Measurements from ENCODE around the gene FOXP4. TPM values are rescaled to one million over a fixed set of nuclear protein-coding genes. Genes with fewer than 3 reads are reported as not detected.

Gene FOXP4
- total RNA-seq, 2 experiments from 2014 or later = 6.3 to 26.3 TPM

- intact Hi-C loops (cut with micrococcal nuclease; ENCODE audit: unreplicated experiment) = no loop called here
- POLR2A ChIA-PET = no interaction called here
These were observed 12.0 kb downstream of the FOXP4 start for GRCh38 chr6:41558033-41558807.

GRCh38 chr6:41559655-41560427 lies 13.7 kb downstream of the FOXP4 start:
- ChIA-PET CTCF (ENCODE audit: unreplicated experiment) (no interaction called here), POLR2A (no interaction called here)
- peak overlapping the region; percentile 27 for H3K4me2 ChIP-seq (ENCODE audit: low read length)
- no peaks in the 10 kb centered on the region for H3K36me3 ChIP-seq (ENCODE audit: insufficient read depth, low read length)
- no peak overlapping the region for H3K4me3 ChIP-seq (ENCODE audit: low read depth, low read length, poor library complexity, severe bottlenecking)
- H2AFZ ChIP-seq (ENCODE audit: low read length) = no peak overlapping the region
- H3K27ac ChIP-seq (ENCODE audit: low read depth, low read length, poor library complexity, severe bottlenecking) = no peak overlapping the region
- no TSS peak for BruUV-seq (replicated peaks)
- no peaks in the 10 kb centered on the region for H3K79me2 ChIP-seq (ENCODE audit: insufficient read depth, low read depth, low read length)
- intact Hi-C loops (cut with micrococcal nuclease; ENCODE audit: unreplicated experiment) = no loop called here
- peaks cover 28% of the 10 kb centered on the region for H3K4me1 ChIP-seq (ENCODE audit: insufficient read depth, low read length, poor library complexity, severe bottlenecking)
- TF ChIP-seq EZH2phosphoT487 (IDR thresholded peaks at IDR 0.05; ENCODE audit: borderline replicate concordance, low read depth, low read length) = no peak
- no peak for DNase-seq (ENCODE audit: low spot score)
- no peaks in the 10 kb centered on the region for H3K9me2 ChIP-seq (ENCODE audit: insufficient read depth, low read length)
- H3K9me3 ChIP-seq (ENCODE audit: low read length) = no peaks in the 10 kb centered on the region
- H4K20me1 ChIP-seq (ENCODE audit: insufficient read depth, low read length) = no peaks in the 10 kb centered on the region; the same call in 1 of the 2 replicates

More at GRCh38 chr6:41558033-41558807, 12.0 kb downstream of the FOXP4 start:
- TF ChIP-seq CTCF (conservative IDR thresholded peaks at IDR 0.05; ENCODE audit: low read length) (no peak), EZH2phosphoT487 (IDR thresholded peaks at IDR 0.05; ENCODE audit: borderline replicate concordance, low read depth, low read length) (no peak)
- Histone ChIP-seq H3K36me3 (ENCODE audit: insufficient read depth, low read length) (no peaks in the 10 kb centered on the region), H3K4me3 (ENCODE audit: low read depth, low read length, poor library complexity, severe bottlenecking) (no peak overlapping the region), H3K4me1 (ENCODE audit: insufficient read depth, low read length, poor library complexity, severe bottlenecking) (peaks cover 28% of the 10 kb centered on the region), H3K9me3 (ENCODE audit: low read length) (no peaks in the 10 kb centered on the region), H4K20me1 (ENCODE audit: insufficient read depth, low read length) (no peaks in the 10 kb centered on the region; the same call in 1 of the 2 replicates), H3K9me2 (ENCODE audit: insufficient read depth, low read length) (no peaks in the 10 kb centered on the region), H3K79me2 (ENCODE audit: insufficient read depth, low read depth, low read length) (no peaks in the 10 kb centered on the region), H3K27ac (ENCODE audit: low read depth, low read length, poor library complexity, severe bottlenecking) (no peak overlapping the region), H3K4me2 (ENCODE audit: low read length) (no peak overlapping the region), H2AFZ (ENCODE audit: low read length) (no peak overlapping the region)
- CTCF ChIA-PET (ENCODE audit: unreplicated experiment) = no interaction called here
- no peak for DNase-seq (ENCODE audit: low spot score)
- BruUV-seq (replicated peaks) = no TSS peak

- peak; percentile 16 for DNase-seq (ENCODE audit: low spot score)
- no TSS peak for BruUV-seq (replicated peaks)
- H3K36me3 ChIP-seq (ENCODE audit: insufficient read depth, low read length) = peaks cover 1% of the 10 kb centered on the region
- ChIA-PET POLR2A (no interaction called here), CTCF (ENCODE audit: unreplicated experiment) (no interaction called here)
- H2AFZ ChIP-seq (ENCODE audit: low read length) = no peak overlapping the region
- H3K4me2 ChIP-seq (ENCODE audit: low read length) = peak overlapping the region; percentile 27
- no peaks in the 10 kb centered on the region; the same call in 1 of the 2 replicates for H4K20me1 ChIP-seq (ENCODE audit: insufficient read depth, low read length)
- H3K4me1 ChIP-seq (ENCODE audit: insufficient read depth, low read length, poor library complexity, severe bottlenecking) = peaks cover 28% of the 10 kb centered on the region
- H3K9me3 ChIP-seq (ENCODE audit: low read length) = no peaks in the 10 kb centered on the region
- no peaks in the 10 kb centered on the region for H3K9me2 ChIP-seq (ENCODE audit: insufficient read depth, low read length)
- intact Hi-C loops (cut with micrococcal nuclease; ENCODE audit: unreplicated experiment) = no loop called here
- H3K4me3 ChIP-seq (ENCODE audit: low read depth, low read length, poor library complexity, severe bottlenecking) = no peak overlapping the region
- H3K79me2 ChIP-seq (ENCODE audit: insufficient read depth, low read depth, low read length) = no peaks in the 10 kb centered on the region
- no peak for TF ChIP-seq EZH2phosphoT487 (IDR thresholded peaks at IDR 0.05; ENCODE audit: borderline replicate concordance, low read depth, low read length)
- TF ChIP-seq CTCF (conservative IDR thresholded peaks at IDR 0.05; ENCODE audit: low read length) = no peak
- no peak overlapping the region for H3K27ac ChIP-seq (ENCODE audit: low read depth, low read length, poor library complexity, severe bottlenecking)
These were observed 14.4 kb downstream of the FOXP4 start for GRCh38 chr6:41560431-41561192.

Measured in OCI-LY7 (cell line).